Stimulated activated CD4-positive, alpha-beta T cell treated with anti-CD3 and anti-CD28 coated beads, Interleukin-15, amount 100 ng/mL, for 24 hours (primary cell): ENCODE data around the gene STK39.

ENCODE experiments used
- DNase-seq: peaks from one replicate; pipeline ENCODE4 v3.0.0-alpha.2; 2020

Gene STK39

GRCh38 chr2:168207851-168208250, 39.5 kb downstream of the STK39 start:
- DNase-seq, result no peak

- no peak for DNase-seq
Measured at GRCh38 chr2:168203762-168204693, 43.4 kb downstream of the STK39 start.

GRCh38 chr2:168201584-168202116, 45.7 kb downstream of the STK39 start:
- no peak for DNase-seq

GRCh38 chr2:168200930-168201583, 46.3 kb downstream of the STK39 start:
- no peak for DNase-seq

GRCh38 chr2:168198476-168199207, 48.8 kb downstream of the STK39 start:
- DNase-seq, result no peak

- no peak for DNase-seq
Measured at GRCh38 chr2:168196764-168197180, 50.6 kb downstream of the STK39 start.

- peak; percentile 61 for DNase-seq
Measured at GRCh38 chr2:168194784-168195522, 52.4 kb downstream of the STK39 start.

GRCh38 chr2:168192839-168193616, 54.4 kb downstream of the STK39 start:
- peak; percentile 31 for DNase-seq

GRCh38 chr2:168191955-168192785, 55.2 kb downstream of the STK39 start:
- no peak for DNase-seq

- DNase-seq, result no peak
Measured at GRCh38 chr2:168190590-168191336, 56.6 kb downstream of the STK39 start.

GRCh38 chr2:168189835-168190569, 57.4 kb downstream of the STK39 start:
- DNase-seq, result no peak

GRCh38 chr2:168188002-168188401, 59.4 kb downstream of the STK39 start:
- DNase-seq, result no peak

- DNase-seq, result no peak
Measured at GRCh38 chr2:168186452-168186851, 60.9 kb downstream of the STK39 start.

- no peak for DNase-seq
Measured at GRCh38 chr2:168185583-168186274, 61.7 kb downstream of the STK39 start.

- no peak for DNase-seq
Measured at GRCh38 chr2:168184681-168185513, 62.5 kb downstream of the STK39 start.

GRCh38 chr2:168183308-168183997, 63.9 kb downstream of the STK39 start:
- no peak for DNase-seq
